Activated CD4-positive, alpha-beta T cell treated with anti-CD3 and anti-CD28 coated beads, Interleukin-2, amount 50 U/mL, for 4 hours (primary cell): ENCODE data around the gene CHST15.

Source experiments
- DNase-seq, 2 experiments: peaks; one replicate each; pipeline ENCODE4 v3.0.0-alpha.2; 2020

Gene CHST15

GRCh38 chr10:123993534-123994416, 99.6 kb downstream of the CHST15 start:
- no peak for DNase-seq

GRCh38 chr10:123991611-123992570, 101.5 kb downstream of the CHST15 start:
- no peak for DNase-seq

GRCh38 chr10:123990889-123991288, 102.5 kb downstream of the CHST15 start:
- DNase-seq, result no peak

- DNase-seq, result no peak
Observed at GRCh38 chr10:123988694-123989093, 104.7 kb downstream of the CHST15 start.

- DNase-seq, result no peak
Observed at GRCh38 chr10:123986736-123987135, 106.7 kb downstream of the CHST15 start.

- no peak for DNase-seq
Observed at GRCh38 chr10:123974406-123974805, 119.0 kb downstream of the CHST15 start.

GRCh38 chr10:123972481-123973401, 120.7 kb downstream of the CHST15 start:
- DNase-seq, result no peak

- DNase-seq, result no peak
Observed at GRCh38 chr10:123970927-123971286, 122.5 kb downstream of the CHST15 start.

- no peak for DNase-seq
Observed at GRCh38 chr10:123970207-123970926, 123.0 kb downstream of the CHST15 start.

GRCh38 chr10:123967626-123968243, 125.7 kb downstream of the CHST15 start:
- DNase-seq, result no peak

- no peak for DNase-seq
Observed at GRCh38 chr10:123966896-123967231, 126.5 kb downstream of the CHST15 start.

- no peak for DNase-seq
Observed at GRCh38 chr10:123965973-123966895, 127.2 kb downstream of the CHST15 start.

- DNase-seq, result no peak
Observed at GRCh38 chr10:123964953-123965352, 128.4 kb downstream of the CHST15 start.

- no peak for DNase-seq
Observed at GRCh38 chr10:123962756-123963530, 130.5 kb downstream of the CHST15 start.

- no peak for DNase-seq
Observed at GRCh38 chr10:123958241-123958640, 135.2 kb downstream of the CHST15 start.
